ENCODE data around the gene ADORA1.

The ADORA1 gene

DNA sequence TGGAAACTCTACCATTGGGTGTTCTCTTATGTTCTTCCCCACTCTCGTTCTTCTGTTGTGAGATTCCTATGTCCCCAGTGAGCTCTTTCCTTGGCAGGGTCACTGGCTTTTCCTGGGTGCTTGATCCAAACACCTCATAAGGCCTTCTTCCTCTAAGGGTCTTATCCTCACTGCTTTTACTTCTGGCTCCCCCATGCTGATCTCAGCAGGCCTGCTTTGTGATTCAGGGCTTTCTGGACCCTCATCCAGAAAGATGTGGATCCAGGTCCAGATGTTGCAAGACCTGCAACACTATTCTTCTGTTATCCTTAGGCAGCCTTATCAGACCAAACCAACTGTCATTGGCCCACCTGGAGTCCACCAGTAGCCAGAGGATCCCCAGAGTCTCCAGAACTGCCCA lies 30.5 kb upstream of the ADORA1 start:
- Histone ChIP-seq H3K27me3 (ENCODE audit: insufficient read depth, poor library complexity, severe bottlenecking) (no peaks in the 10 kb centered on the region), H3K27ac (replicated peaks) (no peak overlapping the region), H3K4me3 (replicated peaks; ENCODE audit: insufficient read depth, low read length) (no peak overlapping the region)
- no peak for DNase-seq (ENCODE audit: low read depth in 1 of 2, low spot score in 1 of 2)
- TF ChIP-seq GABPA (IDR thresholded peaks at IDR 0.05; ENCODE audit: low read depth) (no peak), POLR2AphosphoS5 (IDR thresholded peaks at IDR 0.05; ENCODE audit: low read depth) (no peak), SPI1 (IDR thresholded peaks at IDR 0.05; ENCODE audit: borderline replicate concordance, low read depth) (no peak)
- TF ChIP-seq, protein P1, sequence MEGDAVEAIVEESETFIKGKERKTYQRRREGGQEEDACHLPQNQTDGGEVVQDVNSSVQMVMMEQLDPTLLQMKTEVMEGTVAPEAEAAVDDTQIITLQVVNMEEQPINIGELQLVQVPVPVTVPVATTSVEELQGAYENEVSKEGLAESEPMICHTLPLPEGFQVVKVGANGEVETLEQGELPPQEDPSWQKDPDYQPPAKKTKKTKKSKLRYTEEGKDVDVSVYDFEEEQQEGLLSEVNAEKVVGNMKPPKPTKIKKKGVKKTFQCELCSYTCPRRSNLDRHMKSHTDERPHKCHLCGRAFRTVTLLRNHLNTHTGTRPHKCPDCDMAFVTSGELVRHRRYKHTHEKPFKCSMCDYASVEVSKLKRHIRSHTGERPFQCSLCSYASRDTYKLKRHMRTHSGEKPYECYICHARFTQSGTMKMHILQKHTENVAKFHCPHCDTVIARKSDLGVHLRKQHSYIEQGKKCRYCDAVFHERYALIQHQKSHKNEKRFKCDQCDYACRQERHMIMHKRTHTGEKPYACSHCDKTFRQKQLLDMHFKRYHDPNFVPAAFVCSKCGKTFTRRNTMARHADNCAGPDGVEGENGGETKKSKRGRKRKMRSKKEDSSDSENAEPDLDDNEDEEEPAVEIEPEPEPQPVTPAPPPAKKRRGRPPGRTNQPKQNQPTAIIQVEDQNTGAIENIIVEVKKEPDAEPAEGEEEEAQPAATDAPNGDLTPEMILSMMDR (IDR thresholded peaks at IDR 0.05; ENCODE audit: insufficient read depth, low read length) = no peak
- TF ChIP-seq, protein P2, sequence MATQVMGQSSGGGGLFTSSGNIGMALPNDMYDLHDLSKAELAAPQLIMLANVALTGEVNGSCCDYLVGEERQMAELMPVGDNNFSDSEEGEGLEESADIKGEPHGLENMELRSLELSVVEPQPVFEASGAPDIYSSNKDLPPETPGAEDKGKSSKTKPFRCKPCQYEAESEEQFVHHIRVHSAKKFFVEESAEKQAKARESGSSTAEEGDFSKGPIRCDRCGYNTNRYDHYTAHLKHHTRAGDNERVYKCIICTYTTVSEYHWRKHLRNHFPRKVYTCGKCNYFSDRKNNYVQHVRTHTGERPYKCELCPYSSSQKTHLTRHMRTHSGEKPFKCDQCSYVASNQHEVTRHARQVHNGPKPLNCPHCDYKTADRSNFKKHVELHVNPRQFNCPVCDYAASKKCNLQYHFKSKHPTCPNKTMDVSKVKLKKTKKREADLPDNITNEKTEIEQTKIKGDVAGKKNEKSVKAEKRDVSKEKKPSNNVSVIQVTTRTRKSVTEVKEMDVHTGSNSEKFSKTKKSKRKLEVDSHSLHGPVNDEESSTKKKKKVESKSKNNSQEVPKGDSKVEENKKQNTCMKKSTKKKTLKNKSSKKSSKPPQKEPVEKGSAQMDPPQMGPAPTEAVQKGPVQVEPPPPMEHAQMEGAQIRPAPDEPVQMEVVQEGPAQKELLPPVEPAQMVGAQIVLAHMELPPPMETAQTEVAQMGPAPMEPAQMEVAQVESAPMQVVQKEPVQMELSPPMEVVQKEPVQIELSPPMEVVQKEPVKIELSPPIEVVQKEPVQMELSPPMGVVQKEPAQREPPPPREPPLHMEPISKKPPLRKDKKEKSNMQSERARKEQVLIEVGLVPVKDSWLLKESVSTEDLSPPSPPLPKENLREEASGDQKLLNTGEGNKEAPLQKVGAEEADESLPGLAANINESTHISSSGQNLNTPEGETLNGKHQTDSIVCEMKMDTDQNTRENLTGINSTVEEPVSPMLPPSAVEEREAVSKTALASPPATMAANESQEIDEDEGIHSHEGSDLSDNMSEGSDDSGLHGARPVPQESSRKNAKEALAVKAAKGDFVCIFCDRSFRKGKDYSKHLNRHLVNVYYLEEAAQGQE (IDR thresholded peaks at IDR 0.05; ENCODE audit: insufficient replicate concordance, low read depth) = no peak

DNA sequence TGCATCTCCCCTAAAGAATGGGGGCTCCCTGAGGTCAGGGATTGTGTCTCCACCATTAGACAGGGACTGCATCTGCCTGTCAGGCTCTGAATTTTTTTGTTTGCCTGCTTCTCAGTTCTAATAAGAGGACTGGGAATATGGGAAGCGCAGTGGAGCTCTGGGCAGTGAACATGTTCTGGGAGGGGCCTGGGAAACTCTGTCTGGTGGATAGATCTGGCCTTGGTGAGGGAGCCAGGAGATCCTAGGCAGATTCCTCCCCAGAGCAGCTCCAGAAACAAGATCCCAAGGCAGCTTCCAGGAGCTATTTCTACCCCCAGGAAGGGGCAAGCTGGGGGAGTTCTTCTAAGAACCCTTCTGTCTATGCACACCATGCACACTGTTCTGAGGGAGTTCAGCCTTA lies 29.1 kb upstream of the ADORA1 start:
- no peak overlapping the region for H3K27ac ChIP-seq (replicated peaks)
- H3K27me3 ChIP-seq (ENCODE audit: insufficient read depth, poor library complexity, severe bottlenecking) = no peaks in the 10 kb centered on the region
- no peak overlapping the region for H3K4me3 ChIP-seq (replicated peaks; ENCODE audit: insufficient read depth, low read length)
- TF ChIP-seq, protein P1 (IDR thresholded peaks at IDR 0.05; ENCODE audit: insufficient read depth, low read length) = no peak
- TF ChIP-seq GABPA (IDR thresholded peaks at IDR 0.05; ENCODE audit: low read depth) (no peak), SPI1 (IDR thresholded peaks at IDR 0.05; ENCODE audit: borderline replicate concordance, low read depth) (no peak), POLR2AphosphoS5 (IDR thresholded peaks at IDR 0.05; ENCODE audit: low read depth) (no peak)
- TF ChIP-seq, protein P2 (IDR thresholded peaks at IDR 0.05; ENCODE audit: insufficient replicate concordance, low read depth) = no peak
- no peak for DNase-seq (ENCODE audit: low read depth in 1 of 2, low spot score in 1 of 2)

DNA sequence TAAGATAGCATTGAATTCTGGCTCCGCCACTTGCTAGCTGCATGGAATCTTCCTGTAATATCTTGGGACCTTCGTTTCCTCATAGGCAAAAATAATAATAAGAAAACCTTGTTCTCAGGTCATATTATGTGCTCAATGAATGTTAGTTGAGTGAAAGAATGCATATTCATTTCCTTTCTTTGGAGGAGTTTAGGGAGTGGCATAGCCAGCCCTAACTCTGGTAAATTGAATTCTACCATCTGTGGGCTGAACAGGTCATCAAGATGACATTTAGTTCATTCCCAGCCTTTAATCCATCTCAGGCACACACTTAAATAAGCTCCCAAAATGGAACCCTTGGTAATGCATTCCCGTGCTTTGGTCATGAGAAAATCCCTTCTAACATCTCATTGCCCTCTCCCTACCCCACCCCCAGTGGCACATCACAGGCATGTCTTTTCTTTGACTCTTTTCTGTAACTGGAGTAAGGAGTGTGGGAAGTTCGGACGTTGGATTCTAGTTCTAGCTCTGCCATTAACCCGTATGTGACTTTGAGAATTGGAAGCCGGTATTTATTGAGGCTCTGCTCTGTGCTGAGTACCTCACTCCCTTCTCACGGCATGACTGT lies 28.5 kb upstream of the ADORA1 start:
- no peaks in the 10 kb centered on the region for H3K27me3 ChIP-seq (ENCODE audit: insufficient read depth, poor library complexity, severe bottlenecking)
- no peak overlapping the region for H3K4me3 ChIP-seq (replicated peaks; ENCODE audit: insufficient read depth, low read length)
- no peak for DNase-seq (ENCODE audit: low read depth in 1 of 2, low spot score in 1 of 2)
- TF ChIP-seq, protein P1 (IDR thresholded peaks at IDR 0.05; ENCODE audit: insufficient read depth, low read length) = no peak
- TF ChIP-seq, protein P2 (IDR thresholded peaks at IDR 0.05; ENCODE audit: insufficient replicate concordance, low read depth) = no peak
- TF ChIP-seq SPI1 (IDR thresholded peaks at IDR 0.05; ENCODE audit: borderline replicate concordance, low read depth) (no peak), GABPA (IDR thresholded peaks at IDR 0.05; ENCODE audit: low read depth) (no peak), POLR2AphosphoS5 (IDR thresholded peaks at IDR 0.05; ENCODE audit: low read depth) (no peak)
- no peak overlapping the region for H3K27ac ChIP-seq (replicated peaks)
